DND-41 (cell line): ENCODE measurements around the gene EPHB4.

Experiments
- ATAC-seq: fragments of 200-7000 bp; cut with Tn5 transposase; 3 replicates; pipeline ENCODE4 v1.9.1; 2021; ENCODE audit warnings: low read depth; ENCODE audit not compliant: insufficient read depth
- DNase-seq: peaks from one replicate; pipeline ENCODE4 v3.0.0-alpha.2; 2020
- H2AFZ ChIP-seq: 2 replicates; pipeline ENCODE4 v1.6.0; 2012; ENCODE audit warnings: low read depth, low read length
- H3K27ac ChIP-seq: 2 replicates; pipeline ENCODE4 v1.5.1; 2012; ENCODE audit warnings: low read length, inconsistent platforms
- H3K27me3 ChIP-seq: fragments of 200-600 bp; sonication (generic); 2 replicates; pipeline ENCODE4 v1.6.0; 2012; ENCODE audit warnings: low read length, mild to moderate bottlenecking, inconsistent platforms; ENCODE audit not compliant: insufficient read depth, poor library complexity
- H3K36me3 ChIP-seq: 2 replicates; pipeline ENCODE4 v1.5.1; 2012; ENCODE audit warnings: low read length, inconsistent platforms; ENCODE audit not compliant: insufficient read depth
- H3K4me1 ChIP-seq: 2 replicates; pipeline ENCODE4 v1.5.1; 2012; ENCODE audit warnings: mild to moderate bottlenecking, low read length; ENCODE audit not compliant: insufficient read depth
- H3K4me2 ChIP-seq: 2 replicates; pipeline ENCODE4 v1.6.0; 2012; ENCODE audit warnings: mild to moderate bottlenecking, moderate library complexity, low read length, inconsistent platforms; ENCODE audit not compliant: insufficient read depth
- H3K4me3 ChIP-seq, 2 experiments: fragments of 200-600 bp in 1 of 2; shearing (Covaris generic) in 1 of 2; 2 replicates each; pipeline ENCODE4 v1.5.1; 2012 to 2016; ENCODE audit warnings: inconsistent platforms in 2 of 2, low read length in 2 of 2, mild to moderate bottlenecking in 2 of 2, low read depth in 1 of 2, moderate library complexity in 1 of 2
- H3K79me2 ChIP-seq: 2 replicates; pipeline ENCODE4 v1.6.0; 2012; ENCODE audit warnings: low read length, inconsistent platforms; ENCODE audit not compliant: insufficient read depth
- H3K9ac ChIP-seq: 2 replicates; pipeline ENCODE4 v1.6.0; 2012; ENCODE audit warnings: low read depth, mild to moderate bottlenecking, inconsistent platforms, low read length, moderate library complexity
- H3K9me3 ChIP-seq: 2 replicates; pipeline ENCODE4 v1.5.1; 2012; ENCODE audit warnings: low read length, moderate library complexity, mild to moderate bottlenecking, inconsistent platforms; ENCODE audit not compliant: insufficient read depth, severe bottlenecking
- H4K20me1 ChIP-seq: 2 replicates; pipeline ENCODE4 v1.6.0; 2012; ENCODE audit warnings: low read length; ENCODE audit not compliant: insufficient read depth
- CTCF ChIP-seq: IDR thresholded peaks from 2 replicates; pipeline ENCODE4 v1.5.1; 2012; ENCODE audit warnings: borderline replicate concordance, low read length, moderate library complexity, mild to moderate bottlenecking; ENCODE audit not compliant: poor library complexity, severe bottlenecking; ENCODE audit errors: extremely low read depth
- EZH2 ChIP-seq: IDR thresholded peaks from 3 replicates; pipeline ENCODE4 v1.6.1; 2012; ENCODE audit warnings: borderline replicate concordance, low read depth, mild to moderate bottlenecking, moderate library complexity, low read length, inconsistent platforms; ENCODE audit not compliant: severe bottlenecking

The EPHB4 gene

GRCh38 chr7:100789055-100789454, 38.3 kb downstream of the EPHB4 start:
- no peak for DNase-seq

GRCh38 chr7:100786323-100786722, 41.0 kb downstream of the EPHB4 start:
- H3K9ac ChIP-seq = no peak overlapping the region
- TF ChIP-seq EZH2 (no peak), CTCF (no peak)
- no peaks in the 10 kb centered on the region for H3K27me3 ChIP-seq
- no peaks in the 10 kb centered on the region for H3K9me3 ChIP-seq
- no peaks in the 10 kb centered on the region for H4K20me1 ChIP-seq
- no peaks in the 10 kb centered on the region for H3K4me1 ChIP-seq
- H3K36me3 ChIP-seq = no peaks in the 10 kb centered on the region
- ATAC-seq (no peak), DNase-seq (no peak)
- H2AFZ ChIP-seq = no peak overlapping the region
- H3K4me3 ChIP-seq = no peak overlapping the region
- H3K27ac ChIP-seq = no peak overlapping the region
- H3K4me2 ChIP-seq = no peak overlapping the region
- H3K79me2 ChIP-seq = no peaks in the 10 kb centered on the region

More at GRCh38 chr7:100789055-100789454, 38.3 kb downstream of the EPHB4 start:
- H3K79me2 ChIP-seq = no peaks in the 10 kb centered on the region
- peaks cover 4% of the 10 kb centered on the region for H3K27me3 ChIP-seq
- ATAC-seq = no peak
- H3K36me3 ChIP-seq = no peaks in the 10 kb centered on the region
- H3K4me3 ChIP-seq = no peak overlapping the region
- H3K27ac ChIP-seq = no peak overlapping the region
- H2AFZ ChIP-seq = no peak overlapping the region
- no peaks in the 10 kb centered on the region for H3K4me1 ChIP-seq
- H4K20me1 ChIP-seq = no peaks in the 10 kb centered on the region
- H3K9me3 ChIP-seq = no peaks in the 10 kb centered on the region
- no peak overlapping the region for H3K4me2 ChIP-seq
- TF ChIP-seq EZH2 = no peak
- TF ChIP-seq CTCF = no peak
- H3K9ac ChIP-seq = no peak overlapping the region

- no peak overlapping the region for H3K4me2 ChIP-seq
- H3K27me3 ChIP-seq = no peaks in the 10 kb centered on the region
- H3K36me3 ChIP-seq = no peaks in the 10 kb centered on the region
- TF ChIP-seq EZH2 = no peak
- TF ChIP-seq CTCF = no peak
- ATAC-seq = no peak
- no peak overlapping the region for H3K9ac ChIP-seq
- no peak for DNase-seq
- no peak overlapping the region for H2AFZ ChIP-seq
- H3K4me3 ChIP-seq = no peak overlapping the region
- no peaks in the 10 kb centered on the region for H3K79me2 ChIP-seq
- no peak overlapping the region for H3K27ac ChIP-seq
- no peaks in the 10 kb centered on the region for H3K9me3 ChIP-seq
- H4K20me1 ChIP-seq = no peaks in the 10 kb centered on the region
- no peaks in the 10 kb centered on the region for H3K4me1 ChIP-seq
These were observed 41.4 kb downstream of the EPHB4 start for GRCh38 chr7:100785878-100786277.

- Histone ChIP-seq H3K79me2 (no peaks in the 10 kb centered on the region), H2AFZ (no peak overlapping the region), H3K4me2 (no peak overlapping the region), H3K4me3 (no peak overlapping the region), H3K4me1 (no peaks in the 10 kb centered on the region), H3K9me3 (no peaks in the 10 kb centered on the region), H3K36me3 (no peaks in the 10 kb centered on the region), H3K27me3 (no peaks in the 10 kb centered on the region), H4K20me1 (no peaks in the 10 kb centered on the region), H3K9ac (no peak overlapping the region), H3K27ac (no peak overlapping the region)
- ATAC-seq (no peak), DNase-seq (no peak)
- TF ChIP-seq EZH2 = no peak
- TF ChIP-seq CTCF = no peak
These were observed 43.5 kb downstream of the EPHB4 start for GRCh38 chr7:100783804-100784203.
